Endothelial cell (in vitro differentiated cells): ENCODE data around the gene VCX3A. TPM values are rescaled to one million over a fixed set of nuclear protein-coding genes. Genes with fewer than 3 reads are reported as not detected.

ENCODE experiments used
- DNase-seq: peaks from one replicate; pipeline ENCODE4 v3.0.0; 2021; ENCODE audit warnings: low spot score
- H3K27ac Mint-ChIP-seq: one replicate; pipeline ENCODE4 v1.8.0; 2021; ENCODE audit warnings: mixed read lengths, inconsistent platforms; ENCODE audit not compliant: unreplicated experiment
- H3K27me3 Mint-ChIP-seq: one replicate; pipeline ENCODE4 v1.8.0; 2021; ENCODE audit warnings: mild to moderate bottlenecking, moderate library complexity, mixed read lengths, inconsistent platforms; ENCODE audit not compliant: unreplicated experiment
- H3K36me3 Mint-ChIP-seq: one replicate; pipeline ENCODE4 v1.8.0; 2021; ENCODE audit warnings: mild to moderate bottlenecking, low read depth, mixed read lengths, inconsistent platforms; ENCODE audit not compliant: unreplicated experiment
- H3K4me1 Mint-ChIP-seq: one replicate; pipeline ENCODE4 v1.8.0; 2021; ENCODE audit warnings: mild to moderate bottlenecking, mixed read lengths, inconsistent platforms; ENCODE audit not compliant: unreplicated experiment
- H3K4me3 Mint-ChIP-seq: one replicate; pipeline ENCODE4 v1.8.0; 2021; ENCODE audit warnings: mild to moderate bottlenecking, mixed read lengths, inconsistent platforms; ENCODE audit not compliant: unreplicated experiment
- H3K9me3 Mint-ChIP-seq: one replicate; pipeline ENCODE4 v1.8.0; 2021; ENCODE audit warnings: mixed read lengths, inconsistent platforms; ENCODE audit not compliant: unreplicated experiment
- CTCF ChIP-seq: fragments of 200-600 bp; sonication (generic); IDR thresholded peaks from one replicate; pipeline ENCODE4 v1.5.0; 2021; ENCODE audit warnings: antibody characterized with exemption; ENCODE audit not compliant: unreplicated experiment
- total RNA-seq: library from RNA; stranded (reverse); fragmentation: NEBNext Ultra II Directional; extraction: Animal tissue kit (Norgen Biotek cat#: 25700); gene quantifications from one replicate; pipeline ENCODE4 v1.2.1, GENCODE V29; 2021; ENCODE audit not compliant: unreplicated experiment

Gene VCX3A
- total RNA-seq, 1 donor from 2014 or later, result not detected

- no peaks in the 10 kb centered on the region for H3K36me3 Mint-ChIP-seq
- H3K4me3 Mint-ChIP-seq, result no peak overlapping the region
Measured at GRCh38 chrX:6550999-6551398, 16.1 kb upstream of the VCX3A start.

DNA sequence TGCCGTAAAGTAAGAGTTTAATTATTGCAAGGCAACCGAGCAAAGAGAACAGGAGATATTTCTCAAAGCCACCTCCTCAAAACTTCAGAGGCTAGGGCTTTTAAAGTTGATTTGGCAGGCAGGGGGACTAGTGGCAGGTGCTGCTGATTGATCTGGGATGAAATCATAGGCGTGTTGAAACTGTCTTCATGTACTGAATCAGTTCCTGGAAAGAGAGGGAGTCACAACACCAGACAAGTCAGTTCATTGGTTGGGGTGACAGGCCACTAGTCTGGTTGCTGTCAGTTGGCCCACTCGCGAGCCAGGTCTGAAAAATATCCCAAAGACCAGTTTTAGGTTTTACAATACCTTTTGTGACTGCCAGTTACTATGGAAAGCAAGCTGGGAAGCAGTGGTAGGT is 10.8 kb upstream of the VCX3A start:
- no peaks in the 10 kb centered on the region for H3K4me1 Mint-ChIP-seq
- DNase-seq, result no peak

More at GRCh38 chrX:6550999-6551398, 16.1 kb upstream of the VCX3A start:
- Mint-ChIP-seq H3K9me3 (no peaks in the 10 kb centered on the region), H3K27me3 (no peaks in the 10 kb centered on the region), H3K27ac (no peak overlapping the region), H3K4me1 (no peaks in the 10 kb centered on the region)
- no peak for TF ChIP-seq CTCF
- DNase-seq, result no peak

GRCh38 chrX:6526564-6527136 is 8.3 kb downstream of the VCX3A start:
- no peak for TF ChIP-seq CTCF
- H3K27me3 Mint-ChIP-seq, result no peaks in the 10 kb centered on the region

More for the DNA sequence above, 10.8 kb upstream of the VCX3A start:
- Mint-ChIP-seq H3K27ac (no peak overlapping the region), H3K36me3 (no peaks in the 10 kb centered on the region), H3K4me3 (no peak overlapping the region), H3K27me3 (no peaks in the 10 kb centered on the region), H3K9me3 (no peaks in the 10 kb centered on the region)
- TF ChIP-seq CTCF, result no peak

GRCh38 chrX:6517376-6517775 is 17.5 kb downstream of the VCX3A start:
- H3K27me3 Mint-ChIP-seq, result no peaks in the 10 kb centered on the region
- no peak overlapping the region for H3K27ac Mint-ChIP-seq
- H3K4me3 Mint-ChIP-seq, result no peak overlapping the region
- no peaks in the 10 kb centered on the region for H3K4me1 Mint-ChIP-seq
- TF ChIP-seq CTCF, result no peak
- no peak for DNase-seq
- no peaks in the 10 kb centered on the region for H3K36me3 Mint-ChIP-seq
- no peaks in the 10 kb centered on the region for H3K9me3 Mint-ChIP-seq

More at GRCh38 chrX:6526564-6527136, 8.3 kb downstream of the VCX3A start:
- no peaks in the 10 kb centered on the region for H3K9me3 Mint-ChIP-seq
- H3K4me3 Mint-ChIP-seq, result no peak overlapping the region
- H3K36me3 Mint-ChIP-seq, result no peaks in the 10 kb centered on the region
- H3K27ac Mint-ChIP-seq, result no peak overlapping the region
- DNase-seq, result no peak
- no peaks in the 10 kb centered on the region for H3K4me1 Mint-ChIP-seq

DNA sequence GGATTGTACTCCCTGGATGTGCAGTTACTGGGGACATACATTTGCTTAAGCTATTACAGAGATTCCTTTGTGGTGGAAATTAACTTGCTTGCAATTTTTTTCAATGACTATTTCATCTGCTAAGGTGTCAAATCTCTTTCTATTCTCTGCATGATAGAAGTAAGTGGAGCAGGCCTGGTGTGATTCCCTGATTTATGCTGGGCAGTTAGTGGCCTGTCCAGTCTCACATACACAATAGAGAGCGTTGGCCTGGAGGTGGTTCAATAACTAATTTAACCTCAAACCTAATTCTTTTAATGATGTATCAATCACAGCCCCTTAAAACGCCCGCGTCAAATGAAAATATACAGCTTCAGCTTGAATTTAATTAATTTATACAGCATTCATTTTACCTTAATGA is 28.5 kb downstream of the VCX3A start:
- Mint-ChIP-seq H3K27ac (no peak overlapping the region), H3K4me1 (no peaks in the 10 kb centered on the region), H3K27me3 (no peaks in the 10 kb centered on the region), H3K4me3 (no peak overlapping the region), H3K36me3 (no peaks in the 10 kb centered on the region), H3K9me3 (no peaks in the 10 kb centered on the region)
- TF ChIP-seq CTCF, result no peak
- no peak for DNase-seq
